SKM-1 treated with dmso at 0.1 percent for 144 hours (cell line): ENCODE data around the gene ROPN1L.
"Not testable (repeated sequence)": the region's sequence is repeated elsewhere in the genome, so short reads cannot be mapped to it uniquely, and the experiment has no call there.

Experiments used
- DNase-seq: peaks from one replicate; lab custom pipeline; 2025; ENCODE audit not compliant: unreplicated experiment; lab: John Stamatoyannopoulos, UW

The ROPN1L gene

GRCh38 chr5:10477943-10478342 is 36.3 kb downstream of the ROPN1L start:
- DNase-seq: no peak

GRCh38 chr5:10478436-10478835 is 36.8 kb downstream of the ROPN1L start:
- DNase-seq: no peak

GRCh38 chr5:10479154-10479721 is 37.6 kb downstream of the ROPN1L start:
- no peak for DNase-seq

GRCh38 chr5:10480237-10480985 is 38.7 kb downstream of the ROPN1L start:
- no peak for DNase-seq

GRCh38 chr5:10481241-10481935 is 39.7 kb downstream of the ROPN1L start:
- no peak for DNase-seq

GRCh38 chr5:10482791-10483530 is 41.3 kb downstream of the ROPN1L start:
- DNase-seq: no peak

GRCh38 chr5:10484774-10485141 is 43.1 kb downstream of the ROPN1L start:
- no peak for DNase-seq

GRCh38 chr5:10485142-10485795 is 43.6 kb downstream of the ROPN1L start:
- DNase-seq: no peak

- no peak for DNase-seq
Observed at GRCh38 chr5:10485897-10486296, 44.2 kb downstream of the ROPN1L start.

GRCh38 chr5:10486511-10487344 is 45.0 kb downstream of the ROPN1L start:
- no peak for DNase-seq

GRCh38 chr5:10488144-10488543 is 46.5 kb downstream of the ROPN1L start:
- no peak for DNase-seq

GRCh38 chr5:10489810-10490426 is 48.2 kb downstream of the ROPN1L start:
- DNase-seq: peak; percentile 49

- DNase-seq: no peak
Observed at GRCh38 chr5:10490927-10491672, 49.4 kb downstream of the ROPN1L start.

- no peak for DNase-seq
Observed at GRCh38 chr5:10491673-10492026, 50.0 kb downstream of the ROPN1L start.

GRCh38 chr5:10493884-10494283 is 52.2 kb downstream of the ROPN1L start:
- DNase-seq: peak; percentile 39

GRCh38 chr5:10494497-10494896 is 52.8 kb downstream of the ROPN1L start:
- DNase-seq: not testable (repeated sequence)

GRCh38 chr5:10497554-10497953 is 55.9 kb downstream of the ROPN1L start:
- DNase-seq: no peak

- no peak for DNase-seq
Observed at GRCh38 chr5:10498350-10498749, 56.7 kb downstream of the ROPN1L start.

GRCh38 chr5:10499066-10499465 is 57.4 kb downstream of the ROPN1L start:
- DNase-seq: no peak
